Suprapubic skin (tissue), 4 donors: ENCODE data around the gene CBFA2T3.

Source experiments
- POLR2A ChIP-seq, 2 donors: fragments of 450-650 bp; IDR thresholded peaks; one replicate each; pipeline ENCODE4 v1.6.1; 2017; ENCODE audit warnings: antibody characterized with exemption in 2 of 2, mild to moderate bottlenecking in 2 of 2, moderate library complexity in 2 of 2
- POLR2AphosphoS5 ChIP-seq, 3 donors: sonication (generic); formaldehyde crosslinking; IDR thresholded peaks; one replicate each; pipeline ENCODE4 v1.6.1; 2017; ENCODE audit warnings: antibody characterized with exemption in 3 of 3
- TF ChIP-seq, protein P1 (sequence below), 2 donors: fragments of 200-600 bp in 1 of 2; fragments of 450-650 bp in 1 of 2; sonication (generic) in 1 of 2; IDR thresholded peaks; one replicate each; pipeline ENCODE4 v1.5.1; 2016 to 2019; ENCODE audit warnings: antibody characterized with exemption in 2 of 2, mild to moderate bottlenecking in 1 of 2, moderate library complexity in 1 of 2

DNA sequence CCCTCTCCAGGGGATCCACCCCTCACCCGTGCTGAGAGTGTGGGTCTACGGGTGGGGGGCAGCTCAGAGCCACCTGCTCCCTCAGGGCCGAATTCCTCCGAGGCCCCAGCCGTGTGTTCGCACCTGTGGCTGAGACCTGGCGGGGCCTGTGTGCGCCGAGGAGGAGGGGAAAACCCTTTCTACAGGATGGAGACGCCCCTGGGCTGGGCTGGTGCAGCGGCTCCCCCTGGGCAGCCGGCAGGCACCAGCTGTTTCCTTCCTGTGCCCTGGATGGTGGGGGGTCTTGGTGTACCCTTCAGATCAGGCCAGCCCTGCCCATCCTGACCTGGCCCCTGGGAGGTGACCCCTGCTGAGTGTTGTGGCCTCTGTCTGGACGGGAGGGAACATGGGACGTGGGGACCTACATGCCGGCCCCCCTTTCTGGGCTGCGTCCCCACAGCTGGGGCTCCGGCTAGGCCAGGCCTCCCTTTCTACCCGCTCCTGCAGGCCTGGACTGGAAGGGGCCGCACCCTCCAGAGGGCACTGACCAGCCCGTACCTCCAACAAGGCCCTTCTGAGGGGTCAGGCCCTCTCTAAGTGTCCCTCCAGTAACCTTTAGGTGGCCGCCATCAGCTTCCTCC, 82.2 kb downstream of the CBFA2T3 start:
- TF ChIP-seq, protein P1, sequence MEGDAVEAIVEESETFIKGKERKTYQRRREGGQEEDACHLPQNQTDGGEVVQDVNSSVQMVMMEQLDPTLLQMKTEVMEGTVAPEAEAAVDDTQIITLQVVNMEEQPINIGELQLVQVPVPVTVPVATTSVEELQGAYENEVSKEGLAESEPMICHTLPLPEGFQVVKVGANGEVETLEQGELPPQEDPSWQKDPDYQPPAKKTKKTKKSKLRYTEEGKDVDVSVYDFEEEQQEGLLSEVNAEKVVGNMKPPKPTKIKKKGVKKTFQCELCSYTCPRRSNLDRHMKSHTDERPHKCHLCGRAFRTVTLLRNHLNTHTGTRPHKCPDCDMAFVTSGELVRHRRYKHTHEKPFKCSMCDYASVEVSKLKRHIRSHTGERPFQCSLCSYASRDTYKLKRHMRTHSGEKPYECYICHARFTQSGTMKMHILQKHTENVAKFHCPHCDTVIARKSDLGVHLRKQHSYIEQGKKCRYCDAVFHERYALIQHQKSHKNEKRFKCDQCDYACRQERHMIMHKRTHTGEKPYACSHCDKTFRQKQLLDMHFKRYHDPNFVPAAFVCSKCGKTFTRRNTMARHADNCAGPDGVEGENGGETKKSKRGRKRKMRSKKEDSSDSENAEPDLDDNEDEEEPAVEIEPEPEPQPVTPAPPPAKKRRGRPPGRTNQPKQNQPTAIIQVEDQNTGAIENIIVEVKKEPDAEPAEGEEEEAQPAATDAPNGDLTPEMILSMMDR (IDR thresholded peaks at IDR 0.05): no peak
- TF ChIP-seq POLR2A (IDR thresholded peaks at IDR 0.05): no peak
- TF ChIP-seq POLR2AphosphoS5 (IDR thresholded peaks at IDR 0.05): no peak
